ENCODE measurements around the gene GRIK3.

DNA sequence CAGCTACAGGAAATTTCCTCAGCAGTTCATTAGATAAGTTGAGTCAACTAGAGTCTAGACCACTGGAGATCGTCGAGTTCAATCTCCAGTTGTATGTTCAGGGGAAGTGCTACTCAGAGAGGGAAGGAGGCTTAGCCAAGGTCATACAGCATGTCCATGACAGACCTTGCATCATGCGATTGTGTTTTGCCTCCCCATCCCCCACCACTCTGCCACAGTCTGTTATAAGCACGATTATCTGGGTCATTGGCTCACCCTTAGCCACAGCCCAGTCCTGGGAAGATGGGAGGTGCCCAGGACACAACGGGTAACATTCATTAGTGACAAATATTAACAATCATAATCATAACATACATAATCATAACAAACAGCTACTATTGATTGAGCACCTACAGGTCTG is 18.9 kb upstream of the GRIK3 start:
- TF ChIP-seq, protein P1, sequence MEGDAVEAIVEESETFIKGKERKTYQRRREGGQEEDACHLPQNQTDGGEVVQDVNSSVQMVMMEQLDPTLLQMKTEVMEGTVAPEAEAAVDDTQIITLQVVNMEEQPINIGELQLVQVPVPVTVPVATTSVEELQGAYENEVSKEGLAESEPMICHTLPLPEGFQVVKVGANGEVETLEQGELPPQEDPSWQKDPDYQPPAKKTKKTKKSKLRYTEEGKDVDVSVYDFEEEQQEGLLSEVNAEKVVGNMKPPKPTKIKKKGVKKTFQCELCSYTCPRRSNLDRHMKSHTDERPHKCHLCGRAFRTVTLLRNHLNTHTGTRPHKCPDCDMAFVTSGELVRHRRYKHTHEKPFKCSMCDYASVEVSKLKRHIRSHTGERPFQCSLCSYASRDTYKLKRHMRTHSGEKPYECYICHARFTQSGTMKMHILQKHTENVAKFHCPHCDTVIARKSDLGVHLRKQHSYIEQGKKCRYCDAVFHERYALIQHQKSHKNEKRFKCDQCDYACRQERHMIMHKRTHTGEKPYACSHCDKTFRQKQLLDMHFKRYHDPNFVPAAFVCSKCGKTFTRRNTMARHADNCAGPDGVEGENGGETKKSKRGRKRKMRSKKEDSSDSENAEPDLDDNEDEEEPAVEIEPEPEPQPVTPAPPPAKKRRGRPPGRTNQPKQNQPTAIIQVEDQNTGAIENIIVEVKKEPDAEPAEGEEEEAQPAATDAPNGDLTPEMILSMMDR (IDR thresholded peaks at IDR 0.05; ENCODE audit: insufficient read depth, low read length), result no peak
- TF ChIP-seq SPI1 (IDR thresholded peaks at IDR 0.05; ENCODE audit: borderline replicate concordance, low read depth) (no peak), POLR2AphosphoS5 (IDR thresholded peaks at IDR 0.05; ENCODE audit: low read depth) (no peak), GABPA (IDR thresholded peaks at IDR 0.05; ENCODE audit: low read depth) (no peak)
- TF ChIP-seq, protein P2, sequence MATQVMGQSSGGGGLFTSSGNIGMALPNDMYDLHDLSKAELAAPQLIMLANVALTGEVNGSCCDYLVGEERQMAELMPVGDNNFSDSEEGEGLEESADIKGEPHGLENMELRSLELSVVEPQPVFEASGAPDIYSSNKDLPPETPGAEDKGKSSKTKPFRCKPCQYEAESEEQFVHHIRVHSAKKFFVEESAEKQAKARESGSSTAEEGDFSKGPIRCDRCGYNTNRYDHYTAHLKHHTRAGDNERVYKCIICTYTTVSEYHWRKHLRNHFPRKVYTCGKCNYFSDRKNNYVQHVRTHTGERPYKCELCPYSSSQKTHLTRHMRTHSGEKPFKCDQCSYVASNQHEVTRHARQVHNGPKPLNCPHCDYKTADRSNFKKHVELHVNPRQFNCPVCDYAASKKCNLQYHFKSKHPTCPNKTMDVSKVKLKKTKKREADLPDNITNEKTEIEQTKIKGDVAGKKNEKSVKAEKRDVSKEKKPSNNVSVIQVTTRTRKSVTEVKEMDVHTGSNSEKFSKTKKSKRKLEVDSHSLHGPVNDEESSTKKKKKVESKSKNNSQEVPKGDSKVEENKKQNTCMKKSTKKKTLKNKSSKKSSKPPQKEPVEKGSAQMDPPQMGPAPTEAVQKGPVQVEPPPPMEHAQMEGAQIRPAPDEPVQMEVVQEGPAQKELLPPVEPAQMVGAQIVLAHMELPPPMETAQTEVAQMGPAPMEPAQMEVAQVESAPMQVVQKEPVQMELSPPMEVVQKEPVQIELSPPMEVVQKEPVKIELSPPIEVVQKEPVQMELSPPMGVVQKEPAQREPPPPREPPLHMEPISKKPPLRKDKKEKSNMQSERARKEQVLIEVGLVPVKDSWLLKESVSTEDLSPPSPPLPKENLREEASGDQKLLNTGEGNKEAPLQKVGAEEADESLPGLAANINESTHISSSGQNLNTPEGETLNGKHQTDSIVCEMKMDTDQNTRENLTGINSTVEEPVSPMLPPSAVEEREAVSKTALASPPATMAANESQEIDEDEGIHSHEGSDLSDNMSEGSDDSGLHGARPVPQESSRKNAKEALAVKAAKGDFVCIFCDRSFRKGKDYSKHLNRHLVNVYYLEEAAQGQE (IDR thresholded peaks at IDR 0.05; ENCODE audit: insufficient replicate concordance, low read depth), result no peak
